Esophagus squamous epithelium (tissue), 5 donors: ENCODE measurements around the gene REG1B. TPM values are rescaled to one million over a fixed set of nuclear protein-coding genes. Genes with fewer than 3 reads are reported as not detected.
"Not testable (repeated sequence)": the region's sequence is repeated elsewhere in the genome, so short reads cannot be mapped to it uniquely, and the experiment has no call there.

ENCODE experiments used
- DNase-seq: peaks from one replicate; lab custom pipeline; 2025; lab: John Stamatoyannopoulos, UW
- H3K27ac ChIP-seq, 4 donors: fragments of 200-600 bp; sonication (generic); one replicate each; pipeline ENCODE4 v1.5.1; 2016 to 2019; ENCODE audit warnings: mild to moderate bottlenecking in 1 of 4
- H3K27me3 ChIP-seq, 4 donors: fragments of 200-600 bp; sonication (generic); 1 replicate in 3 of 4; 2 replicates in 1 of 4; pipeline versions ENCODE4 v1.5.1 to v1.6.0; 2017 to 2021; ENCODE audit warnings: antibody characterized with exemption in 1 of 4
- H3K36me3 ChIP-seq, 3 donors: fragments of 200-600 bp; sonication (generic); one replicate each; pipeline ENCODE4 v1.5.1; 2016 to 2019
- H3K4me1 ChIP-seq, 3 donors: fragments of 200-600 bp; sonication (generic); one replicate each; pipeline ENCODE4 v1.5.1; 2017 to 2019
- H3K4me3 ChIP-seq, 4 donors: fragments of 200-600 bp; sonication (generic); 1 replicate in 3 of 4; 2 replicates in 1 of 4; pipeline ENCODE4 v1.5.1; 2016 to 2019; ENCODE audit warnings: mild to moderate bottlenecking in 2 of 4, moderate library complexity in 1 of 4
- H3K9me3 ChIP-seq, 3 donors: fragments of 200-600 bp; sonication (generic); one replicate each; pipeline ENCODE4 v1.5.1; 2016 to 2019
- CTCF ChIP-seq, 6 experiments: fragments of 450-650 bp in 4 of 6; fragments of 200-600 bp in 2 of 6; sonication (generic) in 2 of 6; IDR thresholded peaks; one replicate each; pipeline ENCODE4 v1.5.1; 2016 to 2019; ENCODE audit warnings: antibody characterized with exemption in 6 of 6, mild to moderate bottlenecking in 4 of 6, moderate library complexity in 4 of 6
- POLR2A ChIP-seq, 4 donors: fragments of 450-650 bp; IDR thresholded peaks; one replicate each; pipeline ENCODE4 v1.6.1; 2017; ENCODE audit warnings: antibody characterized with exemption in 4 of 4, mild to moderate bottlenecking in 4 of 4, moderate library complexity in 3 of 4
- WGBS, 2 donors: methylation state at CpG; one replicate each; pipeline ENCODE4 v1.1.5; 2018; 5-methylcytosine and 5-hydroxymethylcytosine counted together
- intact Hi-C: fragments of 100-400 bp; cut with DNase I; formaldehyde crosslinking; loops from one replicate; pipeline ENCODE4 v1.15.0; 2022
- total RNA-seq, 4 donors: library from RNA; depleted of rRNA; stranded (reverse); fragments of >200 nt; gene quantifications; one replicate each; pipeline ENCODE4 v1.1.0, GENCODE V29; 2016
- donor health status: DM: yes; HTN: yes; CAD: no.

Gene REG1B
- total RNA-seq, 4 donors from 2014 or later = not detected

DNA sequence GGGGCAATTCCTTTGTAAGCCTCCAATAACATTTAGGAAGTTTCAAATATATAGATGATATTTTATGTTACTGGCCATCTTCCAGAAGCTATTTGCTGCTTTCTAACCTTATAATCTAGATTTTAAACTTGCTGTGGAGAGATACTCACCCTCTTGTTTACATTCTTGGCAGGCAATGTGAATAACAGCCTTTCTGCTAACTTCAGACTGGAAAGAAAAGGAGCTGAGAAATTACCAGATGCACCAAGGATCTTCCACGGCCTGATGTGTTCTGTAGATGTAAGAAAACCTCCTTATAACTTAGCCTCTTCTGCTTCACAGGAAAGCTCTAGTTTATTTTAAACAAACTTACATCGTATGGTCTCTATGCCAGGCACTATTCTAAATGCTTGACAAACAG, 16.7 kb downstream of the REG1B start:
- no peak for DNase-seq
- Histone ChIP-seq H3K4me3 (no peak overlapping the region), H3K36me3 (no peaks in the 10 kb centered on the region), H3K27me3 (no peaks in the 10 kb centered on the region), H3K9me3 (no peaks in the 10 kb centered on the region), H3K27ac (no peak overlapping the region), H3K4me1 (no peaks in the 10 kb centered on the region)
- intact Hi-C loops = no loop called here
- WGBS, 2 donors = 72 to 78% methylated on average over 2 of the region's 2 CpGs
- no peak for TF ChIP-seq POLR2A (IDR thresholded peaks at IDR 0.05)
- no peak for TF ChIP-seq CTCF (IDR thresholded peaks at IDR 0.05)

GRCh38 chr2:79065201-79065600, 22.6 kb downstream of the REG1B start:
- Histone ChIP-seq H3K36me3 (no peaks in the 10 kb centered on the region), H3K4me1 (no peaks in the 10 kb centered on the region), H3K27me3 (no peaks in the 10 kb centered on the region), H3K9me3 (no peaks in the 10 kb centered on the region), H3K27ac (no peak overlapping the region), H3K4me3 (no peak overlapping the region)
- TF ChIP-seq CTCF (IDR thresholded peaks at IDR 0.05) = no peak
- no peak for TF ChIP-seq POLR2A (IDR thresholded peaks at IDR 0.05)
- DNase-seq = no peak
- 42 to 68% methylated on average over 2 of the region's 2 CpGs for WGBS, 2 donors
- intact Hi-C loops = no loop called here

- H3K9me3 ChIP-seq, H3K36me3 ChIP-seq, H3K27ac ChIP-seq, H3K27me3 ChIP-seq, intact Hi-C loops, H3K4me3 ChIP-seq, DNase-seq, H3K4me1 ChIP-seq: not testable (repeated sequence)
- WGBS, 2 donors = 60 to 64% methylated on average over 5 of the region's 5 CpGs
Measured at GRCh38 chr2:79054769-79055168, 33.0 kb downstream of the REG1B start.

GRCh38 chr2:79053486-79053885, 34.3 kb downstream of the REG1B start:
- H3K36me3 ChIP-seq, H3K4me3 ChIP-seq, H3K27me3 ChIP-seq, intact Hi-C loops, H3K4me1 ChIP-seq, H3K9me3 ChIP-seq, H3K27ac ChIP-seq, DNase-seq: not testable (repeated sequence)
- WGBS, 2 donors = 58% methylated on average over 3 of the region's 5 CpGs; no CpG with 5 or more reads in 1 of the 2 donors

DNA sequence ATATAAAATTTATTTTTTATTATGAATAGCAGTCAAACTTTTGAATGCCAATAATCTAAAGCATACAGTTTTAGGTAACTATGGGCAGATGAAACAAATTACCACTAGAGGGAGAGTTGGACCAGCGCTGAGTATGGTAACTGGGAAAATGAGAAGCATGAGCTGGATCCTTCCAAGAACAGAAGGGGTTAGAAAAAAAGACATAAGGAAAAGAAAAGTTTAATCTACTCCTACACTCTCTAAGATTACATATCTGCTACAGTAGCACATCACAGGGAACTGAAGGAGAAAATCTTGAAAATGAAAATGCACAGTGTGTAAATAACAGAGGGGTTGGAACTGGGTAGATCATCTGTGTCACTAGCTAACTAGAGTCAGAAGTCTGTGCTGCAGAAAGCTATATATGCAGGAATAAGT, 46.8 kb downstream of the REG1B start:
- WGBS, 2 donors = 5% methylated on average over 1 of the region's 1 CpG
- Histone ChIP-seq H3K27ac (no peak overlapping the region), H3K4me1 (no peaks in the 10 kb centered on the region), H3K9me3 (no peaks in the 10 kb centered on the region), H3K36me3 (no peaks in the 10 kb centered on the region), H3K27me3 (no peaks in the 10 kb centered on the region), H3K4me3 (no peak overlapping the region)
- intact Hi-C loops = no loop called here
- TF ChIP-seq CTCF (IDR thresholded peaks at IDR 0.05) = no peak
- TF ChIP-seq POLR2A (IDR thresholded peaks at IDR 0.05) = no peak
- DNase-seq = no peak

DNA sequence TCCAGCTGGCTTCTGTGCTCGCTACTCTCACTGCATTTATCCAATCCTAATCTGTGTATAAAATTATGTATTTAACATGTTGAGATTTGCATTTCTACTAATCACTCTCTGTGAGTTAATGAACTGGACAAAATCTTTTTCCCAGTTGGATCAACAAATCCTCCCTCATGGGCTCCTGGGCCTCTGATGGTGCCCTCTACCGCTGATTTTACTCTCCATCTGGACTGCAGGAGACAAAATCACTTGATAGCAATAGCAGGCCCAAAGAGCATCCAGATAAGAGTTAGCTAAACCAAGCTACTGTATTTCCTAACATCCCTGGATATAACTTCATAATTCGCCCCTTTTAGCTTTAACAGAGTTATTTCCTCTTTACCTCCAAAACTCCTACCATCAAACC, 47.8 kb downstream of the REG1B start:
- Histone ChIP-seq H3K36me3 (no peaks in the 10 kb centered on the region), H3K9me3 (no peaks in the 10 kb centered on the region), H3K4me3 (no peak overlapping the region), H3K27ac (no peak overlapping the region), H3K4me1 (no peaks in the 10 kb centered on the region), H3K27me3 (no peaks in the 10 kb centered on the region)
- TF ChIP-seq POLR2A (IDR thresholded peaks at IDR 0.05) (no peak), CTCF (IDR thresholded peaks at IDR 0.05) (no peak)
- 53 to 60% methylated on average over 3 of the region's 3 CpGs for WGBS, 2 donors
- DNase-seq = no peak
- intact Hi-C loops = no loop called here

Other genes starting within 250 kb of the REG1B start
- gene REG3G, start 62.3 kb downstream of the REG1B start, total RNA-seq = not detected
- gene REG1A, start 32.5 kb upstream of the REG1B start, total RNA-seq = not detected
- not detected for gene REG3A, start 71.8 kb upstream of the REG1B start, total RNA-seq